A549 (cell line): ENCODE measurements around the gene RRP9. TPM values are rescaled to one million over a fixed set of nuclear protein-coding genes. Genes with fewer than 3 reads are reported as not detected.

ENCODE experiments used
- ATAC-seq, 2 experiments: fragments of 200-7000 bp in 1 of 2; fragments of >200 bp in 1 of 2; cut with Nextera tagmentation in 1 of 2; cut with Tn5 transposase in 1 of 2; 3 replicates each; pipeline versions ENCODE4 v1.8.0 to v1.9.1; 2018 to 2020; ENCODE audit warnings: mild to moderate bottlenecking in 1 of 2, moderate library complexity in 1 of 2
- CTCF ChIA-PET: fragments of 300-600 bp; sonication (Branson Sonifier 250); formaldehyde crosslinking; extraction: SDS; loops from one replicate; lab custom pipeline; 2021; ENCODE audit warnings: antibody characterized with exemption, inconsistent platforms; lab: Yijun Ruan, JAX
- POLR2A ChIA-PET: fragments of 350-600 bp; formaldehyde crosslinking; extraction: SDS; loops from one replicate; lab custom pipeline; 2021; ENCODE audit warnings: antibody characterized with exemption, inconsistent platforms; lab: Yijun Ruan, JAX
- DNase-seq, 2 experiments: peaks; one replicate each; pipeline versions ENCODE4 v3.0.0 to v3.0.0-alpha.2; 2011 to 2016; ENCODE audit warnings: low read depth in 1 of 2, low spot score in 1 of 2
- FAIRE-seq: peaks from 2 replicates; lab custom pipeline; 2011; peaks lifted over from hg19 to GRCh38; lab: Jason Lieb, UNC
- H3K27ac ChIP-seq, 2 experiments: fragments of >200 bp; sonication (Bioruptor Twin); formaldehyde crosslinking; 3 replicates each; pipeline ENCODE4 v1.5.1; 2016 to 2017
- H3K4me1 ChIP-seq: fragments of >200 bp; sonication (Bioruptor Twin); formaldehyde crosslinking; 3 replicates; pipeline ENCODE4 v1.6.1; 2016
- H3K4me2 ChIP-seq: fragments of >200 bp; sonication (Bioruptor Twin); formaldehyde crosslinking; 3 replicates; pipeline ENCODE4 v1.6.1; 2016
- H3K4me3 ChIP-seq: fragments of >200 bp; sonication (Bioruptor Twin); formaldehyde crosslinking; 3 replicates; pipeline ENCODE4 v1.5.1; 2016
- H3K9me3 ChIP-seq: fragments of >200 bp; sonication (Bioruptor Twin); formaldehyde crosslinking; 3 replicates; pipeline ENCODE4 v1.6.1; 2016
- BCL3 ChIP-seq: fragments of >200 bp; sonication (Bioruptor Twin); formaldehyde crosslinking; IDR thresholded peaks from 3 replicates; pipeline ENCODE4 v1.6.1; 2016
- FOXS1 ChIP-seq: fragments of 250-450 bp; sonication (Bioruptor Pico); IDR thresholded peaks from 2 replicates; pipeline ENCODE4 v1.5.0; 2020; ENCODE audit warnings: mild to moderate bottlenecking, moderate library complexity
- GATA3 ChIP-seq: IDR thresholded peaks from 2 replicates; pipeline ENCODE4 v1.6.1; 2012; ENCODE audit warnings: borderline replicate concordance
- HOXB5 ChIP-seq: fragments of 250-450 bp; sonication (Bioruptor Pico); IDR thresholded peaks from 2 replicates; pipeline ENCODE4 v1.5.0; 2020; ENCODE audit warnings: mild to moderate bottlenecking, moderate library complexity
- JUN ChIP-seq, 2 experiments: fragments of >200 bp; sonication (Bioruptor Twin); formaldehyde crosslinking; IDR thresholded peaks; 2 replicates in 1 of 2; 3 replicates in 1 of 2; pipeline ENCODE4 v1.6.1; 2016 to 2017
- JUNB ChIP-seq: fragments of >200 bp; sonication (Bioruptor Twin); formaldehyde crosslinking; IDR thresholded peaks from 2 replicates; pipeline ENCODE4 v1.6.1; 2016
- KDM1A ChIP-seq: fragments of 200-600 bp; sonication (generic); IDR thresholded peaks from 2 replicates; pipeline ENCODE4 v1.6.1; 2016; ENCODE audit warnings: low read depth, mild to moderate bottlenecking
- KDM5A ChIP-seq: fragments of 200-600 bp; sonication (generic); IDR thresholded peaks from 2 replicates; pipeline ENCODE4 v1.6.1; 2016; ENCODE audit warnings: antibody characterized with exemption, mild to moderate bottlenecking
- MAFK ChIP-seq: fragments of 450-650 bp; IDR thresholded peaks from 2 replicates; pipeline ENCODE4 v1.6.1; 2014; ENCODE audit not compliant: partially characterized antibody
- MYC ChIP-seq: IDR thresholded peaks from 2 replicates; pipeline ENCODE4 v1.6.1; 2012; ENCODE audit warnings: mild to moderate bottlenecking, inconsistent platforms, low read length, improper control_type of control experiment, borderline replicate concordance
- NPAS2 ChIP-seq: fragments of 250-450 bp; sonication (Bioruptor Pico); IDR thresholded peaks from 2 replicates; pipeline ENCODE4 v1.8.0; 2022; ENCODE audit warnings: mild to moderate bottlenecking, moderate library complexity, borderline replicate concordance
- PHF8 ChIP-seq: fragments of 200-600 bp; sonication (generic); IDR thresholded peaks from 2 replicates; pipeline ENCODE4 v1.6.1; 2016; ENCODE audit warnings: low read depth, mild to moderate bottlenecking, antibody characterized with exemption, moderate library complexity, borderline replicate concordance
- POLR2A ChIP-seq: IDR thresholded peaks from 2 replicates; pipeline ENCODE4 v1.6.1; 2012; ENCODE audit warnings: mild to moderate bottlenecking, low read length
- TFCP2L1 ChIP-seq: fragments of 250-450 bp; sonication (Bioruptor Pico); IDR thresholded peaks from 2 replicates; pipeline ENCODE4 v1.5.0; 2021; ENCODE audit warnings: mild to moderate bottlenecking
- ZFP36 ChIP-seq: fragments of 450-650 bp; IDR thresholded peaks from 2 replicates; pipeline ENCODE4 v1.6.1; 2014; ENCODE audit warnings: borderline replicate concordance; ENCODE audit not compliant: partially characterized antibody
- WGBS: methylation state at CpG from one replicate; pipeline ENCODE4 v1.1.6; 2017; ENCODE audit errors: missing lambda C conversion rate; 5-methylcytosine and 5-hydroxymethylcytosine counted together
- polyA plus RNA-seq, 4 experiments: library from polyadenylated mRNA; depleted of rRNA in 3 of 4; stranded (reverse); fragments of >200 nt; fragmentation: RNase III in 1 of 4; extraction: RNeasy Plus Mini Kit Qiagen cat#74134 plus additional on column Dnase treatment in 1 of 4; gene quantifications; 2 replicates in 3 of 4; 3 replicates in 1 of 4; pipeline ENCODE4 v1.2.3, GENCODE V29; 2011 to 2017
- TF ChIP-seq, protein P1 (sequence below): fragments of 150-350 bp; IDR thresholded peaks from 2 replicates; pipeline ENCODE4 v1.6.1; 2014; ENCODE audit warnings: low read depth, mild to moderate bottlenecking, low read length
- TF ChIP-seq, protein P2 (sequence below): fragments of 250-450 bp; sonication (Bioruptor Pico); IDR thresholded peaks from 2 replicates; pipeline ENCODE4 v1.5.0; 2021; ENCODE audit warnings: mild to moderate bottlenecking, moderate library complexity, borderline replicate concordance
- TF ChIP-seq, protein P3 (sequence below): fragments of >200 bp; sonication (Bioruptor Twin); formaldehyde crosslinking; IDR thresholded peaks from 3 replicates; pipeline ENCODE4 v1.5.1; 2016
- TF ChIP-seq, protein P4 (sequence below): IDR thresholded peaks from 2 replicates; pipeline ENCODE4 v1.6.1; 2012; ENCODE audit warnings: low read depth, borderline replicate concordance
- TF ChIP-seq, protein P5 (sequence below): fragments of 450-650 bp; IDR thresholded peaks from 2 replicates; pipeline ENCODE4 v1.6.1; 2014; ENCODE audit warnings: antibody characterized with exemption
- TF ChIP-seq, protein P6 (sequence below): IDR thresholded peaks from 2 replicates; pipeline ENCODE4 v1.6.1; 2012

RRP9 gene
- polyA plus RNA-seq, 2 of the 4 experiments (the other 2 are of a cell fraction), result 17.0 to 34.3 TPM

DNA sequence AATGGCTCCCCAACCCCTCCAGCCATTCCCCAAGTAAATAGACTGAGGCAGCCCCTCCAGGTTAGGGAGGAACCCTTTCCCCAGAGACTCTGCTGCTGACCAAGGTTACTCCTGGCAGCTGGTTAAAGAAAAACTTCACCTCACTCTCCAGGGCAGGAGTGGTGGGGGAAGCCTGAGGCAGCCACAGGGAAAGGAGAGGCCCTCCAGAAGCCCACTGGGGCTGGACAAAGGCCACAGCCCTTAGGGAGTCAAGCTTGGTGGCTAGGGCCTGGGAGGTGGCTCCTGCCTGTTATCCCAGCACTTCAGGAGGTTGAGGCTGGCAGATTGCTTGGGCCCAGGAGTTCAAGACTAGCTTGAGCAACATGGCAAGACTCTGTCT is 42.6 kb upstream of the RRP9 start (continued):
- TF ChIP-seq, protein P1, sequence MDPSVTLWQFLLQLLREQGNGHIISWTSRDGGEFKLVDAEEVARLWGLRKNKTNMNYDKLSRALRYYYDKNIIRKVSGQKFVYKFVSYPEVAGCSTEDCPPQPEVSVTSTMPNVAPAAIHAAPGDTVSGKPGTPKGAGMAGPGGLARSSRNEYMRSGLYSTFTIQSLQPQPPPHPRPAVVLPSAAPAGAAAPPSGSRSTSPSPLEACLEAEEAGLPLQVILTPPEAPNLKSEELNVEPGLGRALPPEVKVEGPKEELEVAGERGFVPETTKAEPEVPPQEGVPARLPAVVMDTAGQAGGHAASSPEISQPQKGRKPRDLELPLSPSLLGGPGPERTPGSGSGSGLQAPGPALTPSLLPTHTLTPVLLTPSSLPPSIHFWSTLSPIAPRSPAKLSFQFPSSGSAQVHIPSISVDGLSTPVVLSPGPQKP, result no peak
- TF ChIP-seq MAFK, result no peak
- no peak for TF ChIP-seq KDM1A

- ATAC-seq, result no peak
- Histone ChIP-seq H3K9me3 (no peaks in the 10 kb centered on the region), H3K27ac (peak overlapping the region; percentile 80 to 97), H3K4me2 (peak overlapping the region; percentile 74), H3K4me1 (peaks cover 32% of the 10 kb centered on the region), H3K4me3 (peak overlapping the region; percentile 51)
- CTCF ChIA-PET, result interaction anchor here (0.7 to 5.0 kb wide), 7 partner anchors 12 to 56 kb away, joined by 3 to 53 read pairs (median 6); partner anchors contain the start of genes ABHD14A, ABHD14B, PARP3 and RRP9
- no peak for FAIRE-seq
- POLR2A ChIA-PET, result interaction anchor here (0.6 to 3.3 kb wide), 6 partner anchors 8 to 171 kb away, joined by 3 to 32 read pairs (median 9); partner anchors contain the start of genes ABHD14B and RPL29
- 72% methylated on average over 19 of the region's 22 CpGs for WGBS
- DNase-seq, result no peak
- TF ChIP-seq, protein P2, sequence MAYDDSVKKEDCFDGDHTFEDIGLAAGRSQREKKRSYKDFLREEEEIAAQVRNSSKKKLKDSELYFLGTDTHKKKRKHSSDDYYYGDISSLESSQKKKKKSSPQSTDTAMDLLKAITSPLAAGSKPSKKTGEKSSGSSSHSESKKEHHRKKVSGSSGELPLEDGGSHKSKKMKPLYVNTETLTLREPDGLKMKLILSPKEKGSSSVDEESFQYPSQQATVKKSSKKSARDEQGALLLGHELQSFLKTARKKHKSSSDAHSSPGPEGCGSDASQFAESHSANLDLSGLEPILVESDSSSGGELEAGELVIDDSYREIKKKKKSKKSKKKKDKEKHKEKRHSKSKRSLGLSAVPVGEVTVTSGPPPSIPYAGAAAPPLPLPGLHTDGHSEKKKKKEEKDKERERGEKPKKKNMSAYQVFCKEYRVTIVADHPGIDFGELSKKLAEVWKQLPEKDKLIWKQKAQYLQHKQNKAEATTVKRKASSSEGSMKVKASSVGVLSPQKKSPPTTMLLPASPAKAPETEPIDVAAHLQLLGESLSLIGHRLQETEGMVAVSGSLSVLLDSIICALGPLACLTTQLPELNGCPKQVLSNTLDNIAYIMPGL (CRISPR knock-in tag), result no peak
- TF ChIP-seq KDM5A, result no peak
- TF ChIP-seq, protein P1, result no peak
- TF ChIP-seq, protein P3, sequence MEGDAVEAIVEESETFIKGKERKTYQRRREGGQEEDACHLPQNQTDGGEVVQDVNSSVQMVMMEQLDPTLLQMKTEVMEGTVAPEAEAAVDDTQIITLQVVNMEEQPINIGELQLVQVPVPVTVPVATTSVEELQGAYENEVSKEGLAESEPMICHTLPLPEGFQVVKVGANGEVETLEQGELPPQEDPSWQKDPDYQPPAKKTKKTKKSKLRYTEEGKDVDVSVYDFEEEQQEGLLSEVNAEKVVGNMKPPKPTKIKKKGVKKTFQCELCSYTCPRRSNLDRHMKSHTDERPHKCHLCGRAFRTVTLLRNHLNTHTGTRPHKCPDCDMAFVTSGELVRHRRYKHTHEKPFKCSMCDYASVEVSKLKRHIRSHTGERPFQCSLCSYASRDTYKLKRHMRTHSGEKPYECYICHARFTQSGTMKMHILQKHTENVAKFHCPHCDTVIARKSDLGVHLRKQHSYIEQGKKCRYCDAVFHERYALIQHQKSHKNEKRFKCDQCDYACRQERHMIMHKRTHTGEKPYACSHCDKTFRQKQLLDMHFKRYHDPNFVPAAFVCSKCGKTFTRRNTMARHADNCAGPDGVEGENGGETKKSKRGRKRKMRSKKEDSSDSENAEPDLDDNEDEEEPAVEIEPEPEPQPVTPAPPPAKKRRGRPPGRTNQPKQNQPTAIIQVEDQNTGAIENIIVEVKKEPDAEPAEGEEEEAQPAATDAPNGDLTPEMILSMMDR, result no peak
- no peak for TF ChIP-seq TFCP2L1
- TF ChIP-seq JUNB, result no peak
- TF ChIP-seq NPAS2 (CRISPR knock-in tag), result no peak
- no peak for TF ChIP-seq FOXS1 (CRISPR knock-in tag)
- TF ChIP-seq POLR2A, result no peak
Observed at GRCh38 chr3:51983578-51984268, 42.0 kb upstream of the RRP9 start.

GRCh38 chr3:51982838-51983577 is 41.3 kb upstream of the RRP9 start, which contains the start of gene ACY1:
TSS of gene ACY1 (plus strand) at chr3:51983535. CDS start at chr3:51984065, 530 bp downstream.
- CTCF ChIA-PET, result interaction anchor here (0.7 to 5.0 kb wide), 14 partner anchors 9 to 179 kb away, joined by 3 to 53 read pairs (median 6); partner anchors contain the start of genes ABHD14A, ABHD14B, PARP3 and PCBP4
- no peak for FAIRE-seq
- Histone ChIP-seq H3K4me3 (peak within 1 kb of the TSS; percentile 51), H3K4me1 (peaks cover 32% of the 10 kb centered on the region), H3K27ac (peak within 1 kb of the TSS; percentile 80 to 97), H3K4me2 (peak within 1 kb of the TSS; percentile 74), H3K9me3 (no peaks in the 10 kb centered on the region)
- ATAC-seq, result peak; percentile 71 to 87
- peak; percentile 81 to 84 for DNase-seq
- 3% methylated on average over 18 of the region's 68 CpGs for WGBS
- POLR2A ChIA-PET, result interaction anchor here (0.7 to 3.3 kb wide), 7 partner anchors 9 to 172 kb away, joined by 3 to 32 read pairs (median 14); partner anchors contain the start of genes ABHD14B, DUSP7, PARP3 and RPL29
- TF ChIP-seq, protein P4, sequence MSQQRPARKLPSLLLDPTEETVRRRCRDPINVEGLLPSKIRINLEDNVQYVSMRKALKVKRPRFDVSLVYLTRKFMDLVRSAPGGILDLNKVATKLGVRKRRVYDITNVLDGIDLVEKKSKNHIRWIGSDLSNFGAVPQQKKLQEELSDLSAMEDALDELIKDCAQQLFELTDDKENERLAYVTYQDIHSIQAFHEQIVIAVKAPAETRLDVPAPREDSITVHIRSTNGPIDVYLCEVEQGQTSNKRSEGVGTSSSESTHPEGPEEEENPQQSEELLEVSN, result peak; percentile 62; the same call in 1 of the 2 replicates
- TF ChIP-seq BCL3 (0 out of 3 replicates have a peak, but pooled peaks have one; percentile 31), POLR2A (peak; percentile 43), GATA3 (no peak), ZFP36 (no peak), HOXB5 (CRISPR knock-in tag) (no peak), MYC (peak; percentile 79; the same call in 1 of the 2 replicates), JUN (IDR thresholded peaks at IDR 0.05) (peak in 1 of 2 experiments; percentile 40; a peak in 2 of 5 replicates), PHF8 (peak; percentile 78)
- TF ChIP-seq, protein P5, sequence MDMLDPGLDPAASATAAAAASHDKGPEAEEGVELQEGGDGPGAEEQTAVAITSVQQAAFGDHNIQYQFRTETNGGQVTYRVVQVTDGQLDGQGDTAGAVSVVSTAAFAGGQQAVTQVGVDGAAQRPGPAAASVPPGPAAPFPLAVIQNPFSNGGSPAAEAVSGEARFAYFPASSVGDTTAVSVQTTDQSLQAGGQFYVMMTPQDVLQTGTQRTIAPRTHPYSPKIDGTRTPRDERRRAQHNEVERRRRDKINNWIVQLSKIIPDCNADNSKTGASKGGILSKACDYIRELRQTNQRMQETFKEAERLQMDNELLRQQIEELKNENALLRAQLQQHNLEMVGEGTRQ, result peak; percentile 77
- TF ChIP-seq, protein P6, sequence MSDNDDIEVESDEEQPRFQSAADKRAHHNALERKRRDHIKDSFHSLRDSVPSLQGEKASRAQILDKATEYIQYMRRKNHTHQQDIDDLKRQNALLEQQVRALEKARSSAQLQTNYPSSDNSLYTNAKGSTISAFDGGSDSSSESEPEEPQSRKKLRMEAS, result peak; percentile 93
